GM12875 (cell line): Measurements from ENCODE around the gene PKNOX1.
"Not testable (repeated sequence)": the region's sequence is repeated elsewhere in the genome, so short reads cannot be mapped to it uniquely, and the experiment has no call there.

Experiments
- H3K4me3 ChIP-seq: one replicate; pipeline ENCODE4 v1.5.1; 2011; ENCODE audit warnings: low read depth, low read length, control low read depth
- CTCF ChIP-seq: IDR thresholded peaks from 2 replicates; pipeline ENCODE4 v1.5.1; 2011; ENCODE audit warnings: low read depth, mild to moderate bottlenecking, control low read depth, inconsistent platforms, low read length, moderate library complexity, borderline replicate concordance; ENCODE audit not compliant: insufficient read depth

PKNOX1 gene

GRCh38 chr21:42937960-42938605 is 36.3 kb upstream of the PKNOX1 start:
- TF ChIP-seq CTCF, result no peak

GRCh38 chr21:42938606-42938995 is 35.8 kb upstream of the PKNOX1 start:
- not testable (repeated sequence) for H3K4me3 ChIP-seq

More at GRCh38 chr21:42937960-42938605, 36.3 kb upstream of the PKNOX1 start:
- H3K4me3 ChIP-seq, result no peak overlapping the region

GRCh38 chr21:42939582-42940413 is 34.6 kb upstream of the PKNOX1 start:
- no peak for TF ChIP-seq CTCF
- H3K4me3 ChIP-seq, result no peak overlapping the region

- TF ChIP-seq CTCF, result no peak
- no peak overlapping the region for H3K4me3 ChIP-seq
Measured at GRCh38 chr21:42941696-42942085, 32.7 kb upstream of the PKNOX1 start.

GRCh38 chr21:42942244-42942643 is 32.1 kb upstream of the PKNOX1 start:
- TF ChIP-seq CTCF, result no peak
- no peak overlapping the region for H3K4me3 ChIP-seq

- not testable (repeated sequence) for H3K4me3 ChIP-seq
Measured at GRCh38 chr21:42949094-42949755, 25.1 kb upstream of the PKNOX1 start.

- H3K4me3 ChIP-seq, result not testable (repeated sequence)
Measured at GRCh38 chr21:42951193-42951592, 23.2 kb upstream of the PKNOX1 start.

- H3K4me3 ChIP-seq, result no peak overlapping the region
- no peak for TF ChIP-seq CTCF
Measured at GRCh38 chr21:42956824-42957630, 17.3 kb upstream of the PKNOX1 start.

GRCh38 chr21:42958122-42958521 is 16.2 kb upstream of the PKNOX1 start:
- not testable (repeated sequence) for H3K4me3 ChIP-seq
